Panc1 (cell line): ENCODE data around the gene TSPAN5. TPM values are rescaled to one million over a fixed set of nuclear protein-coding genes. Genes with fewer than 3 reads are reported as not detected.
"Not testable (repeated sequence)": the region's sequence is repeated elsewhere in the genome, so short reads cannot be mapped to it uniquely, and the experiment has no call there.

ENCODE experiments used
- ATAC-seq: fragments of 200-7000 bp; cut with Tn5 transposase; 2 replicates; pipeline ENCODE4 v1.9.1; 2020; ENCODE audit warnings: mild to moderate bottlenecking, moderate library complexity
- BruUV-seq: library from RNA; stranded (reverse); fragments of 400-500 nt; replicated peaks from 2 replicates; lab custom pipeline; 2021; lab: Mats Ljungman, UMichigan
- CTCF ChIA-PET: fragments of 300-600 bp; sonication (Branson Sonifier 250); formaldehyde crosslinking; loops from one replicate; lab custom pipeline; 2022; ENCODE audit warnings: antibody characterized with exemption; lab: Charles Lee
- POLR2A ChIA-PET: fragments of 300-600 bp; sonication (Branson Sonifier 250); formaldehyde crosslinking; loops from one replicate; lab custom pipeline; 2022; ENCODE audit warnings: antibody characterized with exemption; lab: Charles Lee
- DNase-seq: peaks from one replicate; pipeline ENCODE4 v3.0.0-alpha.2; 2010; ENCODE audit warnings: low read depth, low spot score
- H3K27ac ChIP-seq: 2 replicates; pipeline ENCODE4 v1.5.1; 2011; ENCODE audit warnings: mild to moderate bottlenecking, low read length, inconsistent platforms
- H3K27me3 ChIP-seq: fragments of 200-500 bp; sonication (Bioruptor generic); 2 replicates; pipeline ENCODE4 v1.6.0; 2014; ENCODE audit warnings: low read length, inconsistent platforms; ENCODE audit not compliant: control insufficient read depth, insufficient read depth
- H3K36me3 ChIP-seq: fragments of 200-500 bp; sonication (Bioruptor generic); 2 replicates; pipeline ENCODE4 v1.5.1; 2014; ENCODE audit warnings: inconsistent platforms, mild to moderate bottlenecking, low read length, moderate library complexity; ENCODE audit not compliant: control insufficient read depth, insufficient read depth
- H3K4me1 ChIP-seq: 2 replicates; pipeline ENCODE4 v1.5.1; 2011; ENCODE audit warnings: inconsistent platforms, mild to moderate bottlenecking, low read length, moderate library complexity; ENCODE audit not compliant: control insufficient read depth, insufficient read depth
- H3K4me3 ChIP-seq, 2 experiments: 2 replicates each; pipeline ENCODE4 v1.5.1; 2011 to 2012; ENCODE audit warnings: low read depth in 2 of 2, low read length in 2 of 2, mild to moderate bottlenecking in 2 of 2, inconsistent platforms in 1 of 2, moderate library complexity in 1 of 2
- H3K9me3 ChIP-seq: fragments of 200-500 bp; sonication (Bioruptor generic); 2 replicates; pipeline ENCODE4 v1.5.1; 2014; ENCODE audit warnings: low read depth, mild to moderate bottlenecking, inconsistent platforms, low read length, moderate library complexity; ENCODE audit not compliant: control insufficient read depth, insufficient read depth
- POLR2AphosphoS5 ChIP-seq: IDR thresholded peaks from 2 replicates; pipeline ENCODE4 v1.6.1; 2012; ENCODE audit warnings: mild to moderate bottlenecking, low read depth, low read length, moderate library complexity
- REST ChIP-seq, 2 experiments: IDR thresholded peaks; 2 replicates each; pipeline ENCODE4 v1.6.1; 2011 to 2012; ENCODE audit warnings: low read depth in 2 of 2, control low read depth in 1 of 2, low read length in 1 of 2, mild to moderate bottlenecking in 1 of 2, moderate library complexity in 1 of 2; ENCODE audit not compliant: insufficient read depth in 1 of 2
- SIN3A ChIP-seq: IDR thresholded peaks from 2 replicates; pipeline ENCODE4 v1.6.1; 2012; ENCODE audit warnings: low read depth, mild to moderate bottlenecking, low read length, moderate library complexity, borderline replicate concordance; ENCODE audit not compliant: insufficient read depth
- TCF7L2 ChIP-seq: IDR thresholded peaks from 2 replicates; pipeline ENCODE4 v1.6.1; 2011; ENCODE audit warnings: mild to moderate bottlenecking, low read depth, low read length, inconsistent platforms
- in situ Hi-C: cut with HindIII; loops from 2 replicates; pipeline ENCODE4 v1.10.0; 2016; ENCODE audit warnings: low sequenced_read_pairs, low pct_unique_long_range_greater_than_20kb
- intact Hi-C: fragments of 100-400 bp; cut with micrococcal nuclease; formaldehyde crosslinking; loops from one replicate; pipeline ENCODE4 v1.10.0; 2022; ENCODE audit not compliant: unreplicated experiment
- total RNA-seq: library from RNA; stranded (reverse); gene quantifications from one replicate; pipeline ENCODE4 v1.2.1, GENCODE V29; 2021; ENCODE audit not compliant: unreplicated experiment
- TF ChIP-seq, protein P1 (sequence below): fragments of 450-650 bp; IDR thresholded peaks from 2 replicates; pipeline ENCODE4 v1.5.1; 2017; ENCODE audit warnings: mild to moderate bottlenecking

TSPAN5 gene
- total RNA-seq, 1 experiment from 2014 or later: 61.9 TPM

- CTCF ChIA-PET: no interaction called here
These were observed 121.8 kb downstream of the TSPAN5 start for GRCh38 chr4:98536631-98537030.

DNA sequence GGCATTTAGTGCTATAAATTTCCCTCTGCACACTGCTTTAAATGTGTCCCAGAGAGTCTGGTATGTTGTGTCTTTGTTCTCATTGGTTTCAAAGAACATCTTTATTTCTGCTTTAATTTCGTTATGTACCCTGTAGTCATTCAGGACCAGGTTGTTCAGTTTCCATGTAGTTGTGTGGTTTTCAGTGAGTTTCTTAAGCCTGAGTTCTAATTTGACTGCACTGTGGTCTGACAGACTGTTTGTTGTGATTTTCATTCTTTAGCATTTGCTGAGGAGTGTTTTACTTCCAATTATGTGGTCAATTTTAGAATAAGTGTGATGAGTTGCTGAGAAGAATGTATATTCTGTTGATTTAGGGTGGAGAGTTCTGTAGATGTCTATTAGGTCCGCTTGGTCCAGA, 124.3 kb downstream of the TSPAN5 start:
- H3K4me3 ChIP-seq, H3K36me3 ChIP-seq, DNase-seq, CTCF ChIA-PET, H3K9me3 ChIP-seq, H3K27ac ChIP-seq, in situ Hi-C loops, ATAC-seq, POLR2A ChIA-PET, H3K27me3 ChIP-seq, H3K4me1 ChIP-seq, intact Hi-C loops: not testable (repeated sequence)
- BruUV-seq: TSS peak; percentile 34

More at GRCh38 chr4:98536631-98537030, 121.8 kb downstream of the TSPAN5 start:
- Histone ChIP-seq H3K27me3 (no peaks in the 10 kb centered on the region), H3K4me1 (no peaks in the 10 kb centered on the region), H3K27ac (no peak overlapping the region), H3K36me3 (no peaks in the 10 kb centered on the region), H3K9me3 (no peaks in the 10 kb centered on the region), H3K4me3 (no peak overlapping the region)
- in situ Hi-C loops: no loop called here
- TF ChIP-seq POLR2AphosphoS5 (no peak), SIN3A (no peak), TCF7L2 (no peak), REST (IDR thresholded peaks at IDR 0.05; ENCODE audit: insufficient read depth in 1 of 2, low read depth in 2 of 2, low read length in 1 of 2) (no peak)
- TF ChIP-seq, protein P1, sequence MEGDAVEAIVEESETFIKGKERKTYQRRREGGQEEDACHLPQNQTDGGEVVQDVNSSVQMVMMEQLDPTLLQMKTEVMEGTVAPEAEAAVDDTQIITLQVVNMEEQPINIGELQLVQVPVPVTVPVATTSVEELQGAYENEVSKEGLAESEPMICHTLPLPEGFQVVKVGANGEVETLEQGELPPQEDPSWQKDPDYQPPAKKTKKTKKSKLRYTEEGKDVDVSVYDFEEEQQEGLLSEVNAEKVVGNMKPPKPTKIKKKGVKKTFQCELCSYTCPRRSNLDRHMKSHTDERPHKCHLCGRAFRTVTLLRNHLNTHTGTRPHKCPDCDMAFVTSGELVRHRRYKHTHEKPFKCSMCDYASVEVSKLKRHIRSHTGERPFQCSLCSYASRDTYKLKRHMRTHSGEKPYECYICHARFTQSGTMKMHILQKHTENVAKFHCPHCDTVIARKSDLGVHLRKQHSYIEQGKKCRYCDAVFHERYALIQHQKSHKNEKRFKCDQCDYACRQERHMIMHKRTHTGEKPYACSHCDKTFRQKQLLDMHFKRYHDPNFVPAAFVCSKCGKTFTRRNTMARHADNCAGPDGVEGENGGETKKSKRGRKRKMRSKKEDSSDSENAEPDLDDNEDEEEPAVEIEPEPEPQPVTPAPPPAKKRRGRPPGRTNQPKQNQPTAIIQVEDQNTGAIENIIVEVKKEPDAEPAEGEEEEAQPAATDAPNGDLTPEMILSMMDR: no peak
- ATAC-seq (no peak), DNase-seq (no peak)
- POLR2A ChIA-PET: no interaction called here
- intact Hi-C loops: no loop called here
- no TSS peak for BruUV-seq

DNA sequence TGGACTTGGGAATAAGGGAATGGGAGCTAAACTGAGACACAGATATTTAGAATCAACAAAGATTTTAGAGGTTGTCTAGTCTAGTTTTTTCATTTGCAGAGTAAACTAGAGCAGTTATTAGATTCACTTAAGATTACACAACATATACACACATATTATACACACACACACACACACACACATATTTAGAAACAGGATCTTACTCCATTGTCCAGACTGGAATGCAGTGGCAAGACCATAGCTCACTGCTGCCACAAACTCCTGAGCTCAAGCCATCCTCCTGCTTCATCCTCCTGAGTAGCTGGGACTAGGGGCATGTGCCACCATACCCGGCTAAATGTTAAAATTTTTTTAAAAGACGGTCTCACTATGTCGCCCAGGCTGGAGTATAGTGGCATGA, 127.8 kb downstream of the TSPAN5 start:
- TF ChIP-seq SIN3A: no peak
- TF ChIP-seq TCF7L2: no peak
- TF ChIP-seq POLR2AphosphoS5: no peak
- no peak for TF ChIP-seq REST (IDR thresholded peaks at IDR 0.05; ENCODE audit: insufficient read depth in 1 of 2, low read depth in 2 of 2, low read length in 1 of 2)
- TF ChIP-seq, protein P1: no peak
- intact Hi-C loops: no loop called here
- Histone ChIP-seq H3K27me3 (no peaks in the 10 kb centered on the region), H3K27ac (no peak overlapping the region), H3K4me1 (no peaks in the 10 kb centered on the region), H3K4me3 (no peak overlapping the region), H3K36me3 (no peaks in the 10 kb centered on the region), H3K9me3 (no peaks in the 10 kb centered on the region)
- DNase-seq (no peak), ATAC-seq (0 out of 2 replicates have a peak, but pooled peaks have one; percentile 12)
- POLR2A ChIA-PET: no interaction called here
- CTCF ChIA-PET: no interaction called here
- in situ Hi-C loops: no loop called here
- no TSS peak for BruUV-seq
